Femur (tissue), 1 donor: ENCODE data around the gene OTOF.
A peak's percentile ranks its signal among the peaks of the same experiment; 100 is the strongest.

Experiments used
- DNase-seq: peaks from one replicate; pipeline ENCODE4 v3.0.0-alpha.2; 2017

Gene OTOF

GRCh38 chr2:26477911-26478253, at the start of gene OTOF:
Gene OTOF, minus strand, starts transcription at chr2:26478124.
- peak; percentile 87 for DNase-seq

- no peak for DNase-seq
Measured at GRCh38 chr2:26526589-26526988, 48.7 kb upstream of the OTOF start.

DNA sequence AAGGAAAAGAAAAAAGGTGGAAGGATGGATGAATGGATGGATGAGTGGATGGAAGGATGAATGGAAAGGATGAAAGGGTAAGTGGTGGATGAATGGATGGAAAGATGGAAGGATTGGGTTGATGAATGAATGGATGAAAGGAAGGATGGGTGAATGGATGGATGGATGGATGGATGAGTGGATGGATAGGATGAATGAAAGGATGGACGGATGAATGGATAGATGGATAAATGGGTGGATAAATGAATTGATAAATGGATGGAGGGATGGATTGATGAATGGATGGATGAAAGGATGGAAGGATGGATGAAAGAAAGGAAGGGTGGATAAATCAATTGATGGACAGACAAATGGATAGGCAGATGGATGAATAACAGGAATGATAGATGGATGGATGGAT, 48.2 kb upstream of the OTOF start:
- no peak for DNase-seq

DNA sequence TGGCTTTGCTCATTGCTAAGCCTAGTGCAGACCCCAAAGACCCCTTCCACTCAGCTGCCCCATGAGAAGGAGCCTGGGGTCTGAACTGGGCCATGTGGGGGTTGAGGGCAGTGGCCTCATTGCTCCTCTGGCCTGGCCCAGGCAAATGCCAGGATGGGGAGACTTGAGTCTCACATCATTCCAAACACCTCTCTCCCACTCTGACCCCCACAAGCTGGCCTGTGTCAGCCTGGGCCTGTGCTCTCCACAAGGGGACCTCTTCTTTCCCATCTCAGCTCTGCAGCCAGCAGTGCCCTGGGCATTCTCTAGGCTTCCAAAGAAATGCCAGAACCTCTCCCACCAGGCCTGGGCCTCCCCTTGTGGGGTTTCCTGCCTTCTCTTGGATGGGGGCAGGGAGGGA, 45.8 kb upstream of the OTOF start:
- DNase-seq: no peak

DNA sequence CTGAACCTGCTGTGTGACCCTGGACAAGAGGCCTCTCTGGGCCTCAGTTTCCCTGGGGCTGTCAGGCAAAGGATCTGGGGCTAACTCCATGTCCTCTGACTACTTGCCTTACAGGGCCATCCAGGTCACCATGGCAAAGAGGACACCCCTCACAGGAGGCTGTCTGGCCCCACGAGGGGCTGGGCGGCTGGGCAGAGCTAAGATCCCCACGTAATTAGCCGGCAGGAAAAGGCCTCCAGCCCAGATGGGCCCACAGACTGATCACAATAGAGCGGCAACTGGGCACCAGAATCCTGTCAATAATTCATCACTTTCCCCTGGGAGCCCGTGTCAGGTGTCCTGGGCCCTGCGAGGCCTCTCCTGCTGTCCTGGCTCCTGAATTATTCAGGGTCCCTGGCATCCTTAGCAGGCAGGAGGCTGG, 44.8 kb upstream of the OTOF start:
- DNase-seq: no peak

DNA sequence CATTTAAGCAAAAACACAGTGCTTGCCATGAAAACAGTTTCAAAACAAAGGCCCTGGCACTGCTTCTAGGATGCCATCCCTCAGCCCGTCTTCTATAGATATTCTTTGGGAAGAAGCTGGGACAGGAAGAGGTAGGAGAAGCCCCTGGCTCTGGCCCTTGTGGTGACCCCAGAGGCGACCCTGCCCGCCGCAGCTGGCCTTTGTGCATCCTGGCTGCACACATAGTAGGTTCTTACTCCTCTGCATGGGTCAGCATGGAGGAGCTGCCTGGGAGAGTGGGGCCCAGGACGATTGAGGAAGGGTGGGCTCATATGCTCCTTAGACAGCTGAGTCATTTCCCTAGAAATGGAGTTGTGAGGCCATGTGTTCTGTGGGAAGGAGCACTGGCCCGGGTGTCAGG, 44.4 kb upstream of the OTOF start:
- DNase-seq: no peak

- DNase-seq: no peak
Measured at GRCh38 chr2:26521913-26522180, 43.9 kb upstream of the OTOF start.

GRCh38 chr2:26521054-26521912, 43.4 kb upstream of the OTOF start:
- no peak for DNase-seq

- DNase-seq: no peak
Measured at GRCh38 chr2:26520148-26520449, 42.2 kb upstream of the OTOF start.

DNA sequence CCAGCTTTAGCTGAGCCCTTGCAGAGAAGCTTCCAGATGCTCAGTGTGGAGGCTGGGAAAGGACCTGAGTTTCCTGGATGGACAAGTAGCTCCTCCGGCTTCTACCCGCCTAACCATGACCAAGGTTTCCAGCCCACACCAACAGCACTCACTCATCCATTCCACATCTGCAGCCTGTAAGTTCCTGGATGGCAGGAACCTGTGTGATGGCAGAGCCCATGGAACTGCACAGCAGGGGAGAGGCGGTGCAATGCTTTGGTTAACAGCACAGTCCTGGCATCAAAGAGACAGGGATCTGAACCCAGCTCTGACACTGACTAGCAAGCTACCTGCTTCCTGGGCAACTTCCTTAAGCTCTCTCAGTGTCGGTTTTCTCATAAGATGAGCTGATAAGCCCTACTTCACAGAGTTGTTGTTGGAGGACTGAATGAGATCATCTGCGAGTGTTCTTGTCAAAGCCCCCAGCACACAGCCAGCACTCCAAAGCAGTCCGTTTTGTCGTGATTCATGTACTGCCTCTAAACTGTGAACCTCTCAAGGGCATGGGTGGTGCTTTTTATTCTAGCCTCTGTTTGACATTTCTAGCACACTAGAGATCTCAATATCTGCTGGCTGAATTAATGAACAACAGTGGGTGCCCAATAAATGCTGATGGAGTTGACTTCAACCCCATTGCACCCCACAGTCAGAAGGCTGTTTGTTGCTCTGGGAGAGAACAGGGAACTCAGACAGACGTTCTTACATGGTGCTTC, 41.6 kb upstream of the OTOF start:
- DNase-seq: no peak

GRCh38 chr2:26516781-26517180, 38.9 kb upstream of the OTOF start:
- no peak for DNase-seq

- no peak for DNase-seq
Measured at GRCh38 chr2:26516246-26516645, 38.3 kb upstream of the OTOF start.

DNA sequence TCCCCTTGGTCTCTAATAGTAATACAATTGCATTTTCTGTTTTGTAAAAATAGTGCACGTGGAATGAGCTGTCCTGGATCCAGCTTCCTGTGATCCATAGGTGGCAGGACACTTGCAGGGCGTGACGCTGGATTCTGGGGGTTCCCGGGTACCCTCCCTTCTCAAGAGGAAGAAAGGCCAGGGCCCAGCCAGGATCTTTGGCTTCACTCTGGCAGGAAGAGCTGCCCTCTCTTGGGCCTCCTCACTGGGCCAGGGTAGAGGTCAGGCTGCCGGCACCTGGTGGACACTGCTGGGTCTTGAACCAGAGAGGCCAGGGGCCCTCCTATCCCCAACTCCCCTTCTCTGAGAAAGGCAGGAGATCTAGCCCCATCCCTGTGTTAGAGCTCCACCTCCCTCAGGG, 37.8 kb upstream of the OTOF start:
- no peak for DNase-seq

GRCh38 chr2:26514045-26514444, 36.1 kb upstream of the OTOF start:
- no peak for DNase-seq

- no peak for DNase-seq
Measured at GRCh38 chr2:26513261-26513660, 35.3 kb upstream of the OTOF start.

DNA sequence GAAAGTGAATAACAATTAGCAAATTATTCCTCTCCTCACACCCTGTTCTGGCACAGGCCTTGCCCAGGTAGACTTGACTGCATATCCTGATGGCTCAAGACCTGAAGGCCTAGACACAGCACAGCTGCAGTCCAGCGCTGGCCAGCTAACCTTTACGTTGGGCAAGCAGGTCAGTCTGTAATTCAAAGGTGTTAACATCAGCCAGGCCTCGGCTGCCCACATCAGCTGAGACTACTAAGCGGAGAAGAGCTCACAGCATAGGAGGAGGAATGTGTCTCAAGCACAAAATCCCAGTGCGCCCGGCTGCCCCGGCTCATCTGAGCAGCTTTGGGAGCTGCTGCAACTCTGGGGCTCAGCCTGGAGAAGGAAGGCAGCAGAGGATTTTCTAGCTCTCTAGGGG, 33.5 kb upstream of the OTOF start:
- no peak for DNase-seq

GRCh38 chr2:26510344-26510973, 32.5 kb upstream of the OTOF start:
- no peak for DNase-seq

DNA sequence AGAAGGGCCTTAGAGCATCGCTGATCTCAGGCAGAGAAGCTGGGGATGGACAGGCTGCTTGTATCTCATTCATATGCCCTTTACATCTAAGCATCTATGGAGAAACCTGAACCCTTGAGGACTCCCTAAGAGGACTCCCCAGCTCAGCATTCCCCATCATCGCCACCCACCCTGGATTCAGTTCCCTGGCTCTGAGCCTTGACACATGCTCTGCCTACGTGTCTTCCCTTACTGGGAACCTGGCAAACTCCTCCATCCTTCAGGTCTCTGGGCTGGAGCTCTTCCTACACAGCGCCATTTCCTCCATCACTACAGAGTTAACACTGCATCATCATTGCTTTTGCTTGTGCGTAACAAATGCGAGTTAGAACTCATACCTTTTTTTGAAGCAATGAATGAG, 31.2 kb upstream of the OTOF start:
- no peak for DNase-seq

DNA sequence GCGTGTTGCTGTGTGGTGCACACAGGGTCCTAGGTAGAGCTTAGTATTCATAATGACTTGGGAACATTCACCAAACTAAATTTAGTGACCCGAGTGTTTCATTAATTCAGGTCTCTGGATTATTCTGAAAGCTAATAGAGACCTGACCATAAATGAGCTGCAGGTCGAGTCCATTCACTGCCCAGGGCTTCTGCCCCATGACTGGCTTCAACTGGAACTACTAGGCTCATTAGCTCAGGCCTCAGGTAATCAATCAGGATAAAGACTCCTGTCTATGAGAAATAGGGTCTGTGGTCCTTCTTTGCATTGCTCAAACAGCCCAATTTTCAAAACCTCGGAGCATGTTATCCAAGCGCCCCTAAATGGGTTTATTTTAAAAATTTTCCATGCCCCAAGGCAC, 30.0 kb upstream of the OTOF start:
- DNase-seq: no peak

DNA sequence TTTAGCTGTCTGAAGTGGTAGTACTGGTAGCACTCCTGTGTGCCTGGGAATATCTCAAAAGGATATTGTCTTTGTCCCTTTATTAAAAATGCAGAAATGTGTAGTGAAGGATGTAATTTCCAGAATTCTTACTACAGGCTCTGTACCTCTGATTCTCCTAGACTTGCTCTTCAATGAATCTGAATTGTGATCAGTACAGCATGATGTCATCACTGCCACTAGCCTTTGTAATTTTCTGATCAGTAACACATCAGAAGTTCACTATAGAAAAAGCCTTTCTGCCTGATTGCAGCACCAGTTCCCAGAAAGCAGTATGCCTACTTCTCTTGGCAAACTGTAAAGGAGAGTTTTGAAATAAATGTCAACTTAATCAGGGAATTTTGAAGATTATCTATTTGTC, 29.2 kb upstream of the OTOF start:
- no peak for DNase-seq

- no peak for DNase-seq
Measured at GRCh38 chr2:26506279-26506678, 28.4 kb upstream of the OTOF start.

GRCh38 chr2:26504002-26504401, 26.1 kb upstream of the OTOF start:
- DNase-seq: no peak

DNA sequence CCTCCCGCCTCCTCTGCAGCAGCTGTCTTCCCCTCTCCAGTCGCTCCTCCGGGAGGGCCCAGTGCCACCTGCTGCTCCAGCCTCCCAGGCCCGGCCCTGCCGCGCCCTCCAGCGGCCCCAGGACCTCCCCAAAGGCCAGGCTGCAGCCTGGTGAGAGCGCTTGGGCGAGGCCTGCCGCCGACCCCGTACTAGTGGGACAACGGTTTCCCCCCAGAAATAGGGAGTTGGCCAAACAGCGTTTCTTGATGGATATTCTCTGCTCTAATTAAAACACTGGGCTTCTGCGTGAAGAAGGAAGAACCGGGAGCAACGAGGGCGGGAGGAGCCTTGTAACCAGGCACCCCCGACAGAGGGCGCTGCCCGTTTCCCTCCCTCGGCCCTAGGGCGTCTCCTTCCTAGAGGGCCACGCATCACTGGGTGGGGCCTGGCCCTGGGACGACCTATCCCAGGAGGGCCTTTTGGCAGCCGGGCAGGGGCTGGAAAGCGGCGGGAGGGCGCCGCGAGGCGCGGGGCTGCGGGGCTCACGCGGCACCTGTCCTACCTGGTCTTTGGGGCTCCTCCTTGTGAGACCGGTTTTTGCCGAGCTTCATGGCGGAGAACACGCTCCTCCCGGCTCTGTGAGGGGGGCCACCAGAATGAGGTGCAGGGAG, 25.4 kb upstream of the OTOF start:
- DNase-seq: peak; percentile 79

DNA sequence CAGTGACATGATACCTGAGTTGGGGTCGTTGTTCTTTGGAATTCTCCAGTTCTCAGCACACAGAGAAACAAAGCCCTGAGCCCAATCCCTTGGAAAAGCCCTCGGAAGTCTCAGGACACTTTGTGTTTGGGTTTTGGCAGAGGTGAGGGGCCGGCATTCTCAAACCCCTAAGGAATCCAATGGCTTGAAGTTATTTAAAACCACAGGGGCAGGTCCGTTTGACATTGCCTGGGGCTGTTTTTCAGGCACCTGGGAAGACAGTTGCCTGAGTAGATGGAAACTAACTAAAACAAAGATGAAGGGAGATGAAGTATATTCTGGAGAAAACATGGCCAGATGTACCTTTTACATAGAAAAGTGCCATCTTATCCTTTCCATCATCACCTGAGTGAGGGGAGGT, 22.5 kb upstream of the OTOF start:
- DNase-seq: no peak
